Measurements from ENCODE around the gene CHCHD6. TPM values are rescaled to one million over a fixed set of nuclear protein-coding genes. Genes with fewer than 3 reads are reported as not detected.

The CHCHD6 gene
- total and polyA plus RNA-seq, 12 donors, result 10.6 to 22.5 (median 17.6) TPM

GRCh38 chr3:127001486-127002194 lies 297.6 kb downstream of the CHCHD6 start:
- intact Hi-C loops (cut with DNase I), result no loop called here
- Histone ChIP-seq H3K9me3 (replicated peaks in 1 of 3) (no peaks in the 10 kb centered on the region), H3K4me1 (replicated peaks in 1 of 2) (peaks cover 0 to 15% of the 10 kb centered on the region in 2 donors), H3K27me3 (no peaks in the 10 kb centered on the region), H3K4me3 (no peak overlapping the region), H3K27ac (peak overlapping the region in 3 of 5 donors; percentile 37 to 85 (median 67)), H3K36me3 (replicated peaks in 1 of 2) (no peaks in the 10 kb centered on the region)
- DNase-seq, result no peak
- WGBS, 4 donors, result 82 to 90% (median 84%) methylated on average over 11 to 23 of the region's 23 CpGs
- no peak for TF ChIP-seq POLR2A (IDR thresholded peaks at IDR 0.05)
- TF ChIP-seq, protein P1, sequence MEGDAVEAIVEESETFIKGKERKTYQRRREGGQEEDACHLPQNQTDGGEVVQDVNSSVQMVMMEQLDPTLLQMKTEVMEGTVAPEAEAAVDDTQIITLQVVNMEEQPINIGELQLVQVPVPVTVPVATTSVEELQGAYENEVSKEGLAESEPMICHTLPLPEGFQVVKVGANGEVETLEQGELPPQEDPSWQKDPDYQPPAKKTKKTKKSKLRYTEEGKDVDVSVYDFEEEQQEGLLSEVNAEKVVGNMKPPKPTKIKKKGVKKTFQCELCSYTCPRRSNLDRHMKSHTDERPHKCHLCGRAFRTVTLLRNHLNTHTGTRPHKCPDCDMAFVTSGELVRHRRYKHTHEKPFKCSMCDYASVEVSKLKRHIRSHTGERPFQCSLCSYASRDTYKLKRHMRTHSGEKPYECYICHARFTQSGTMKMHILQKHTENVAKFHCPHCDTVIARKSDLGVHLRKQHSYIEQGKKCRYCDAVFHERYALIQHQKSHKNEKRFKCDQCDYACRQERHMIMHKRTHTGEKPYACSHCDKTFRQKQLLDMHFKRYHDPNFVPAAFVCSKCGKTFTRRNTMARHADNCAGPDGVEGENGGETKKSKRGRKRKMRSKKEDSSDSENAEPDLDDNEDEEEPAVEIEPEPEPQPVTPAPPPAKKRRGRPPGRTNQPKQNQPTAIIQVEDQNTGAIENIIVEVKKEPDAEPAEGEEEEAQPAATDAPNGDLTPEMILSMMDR (IDR thresholded peaks at IDR 0.05), result no peak

GRCh38 chr3:127002195-127003174 lies 298.4 kb downstream of the CHCHD6 start:
- H3K27ac ChIP-seq, result peak overlapping the region in 2 of 5 donors; percentile 67 to 85
- intact Hi-C loops (cut with DNase I), result no loop called here
- no peak for TF ChIP-seq POLR2A (IDR thresholded peaks at IDR 0.05)
- TF ChIP-seq, protein P1 (IDR thresholded peaks at IDR 0.05), result peak in 3 of 6 experiments; percentile 21 to 44 (median 26)
- H3K27me3 ChIP-seq, result no peaks in the 10 kb centered on the region
- no peaks in the 10 kb centered on the region for H3K9me3 ChIP-seq (replicated peaks in 1 of 3)
- DNase-seq, result peak; percentile 51 to 83 (median 64)
- WGBS, 4 donors, result 65 to 72% (median 71%) methylated on average over 16 to 26 of the region's 26 CpGs
- peaks cover 0 to 15% of the 10 kb centered on the region in 2 donors for H3K4me1 ChIP-seq (replicated peaks in 1 of 2)
- no peaks in the 10 kb centered on the region for H3K36me3 ChIP-seq (replicated peaks in 1 of 2)
- H3K4me3 ChIP-seq, result no peak overlapping the region

DNA sequence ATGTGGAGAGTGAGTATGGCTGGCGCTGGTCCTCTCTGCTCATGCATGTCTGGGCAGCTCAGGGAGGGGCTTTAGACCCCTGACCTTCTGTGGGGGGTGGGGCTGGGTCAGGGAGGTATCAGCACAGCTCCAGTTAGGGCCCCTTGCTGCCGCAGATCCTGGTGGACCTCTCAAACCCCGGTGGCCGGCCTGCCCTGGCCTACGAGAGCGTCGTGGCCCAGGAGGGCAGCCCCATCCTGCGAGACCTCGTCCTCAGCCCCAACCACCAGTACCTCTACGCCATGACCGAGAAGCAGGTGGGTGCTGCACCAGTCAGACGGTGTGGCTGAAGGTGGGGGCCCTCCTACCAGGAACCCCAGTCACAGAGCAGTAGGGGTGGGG lies 299.1 kb downstream of the CHCHD6 start:
- Histone ChIP-seq H3K27me3 (no peaks in the 10 kb centered on the region), H3K27ac (peak overlapping the region in 1 of 5 donors; percentile 85), H3K4me3 (no peak overlapping the region), H3K4me1 (replicated peaks in 1 of 2) (peaks cover 0 to 15% of the 10 kb centered on the region in 2 donors), H3K36me3 (replicated peaks in 1 of 2) (no peaks in the 10 kb centered on the region), H3K9me3 (replicated peaks in 1 of 3) (no peaks in the 10 kb centered on the region)
- no peak for DNase-seq
- WGBS, 4 donors, result 96 to 100% (median 99%) methylated on average over 1 to 12 of the region's 12 CpGs
- intact Hi-C loops (cut with DNase I), result no loop called here
- no peak for TF ChIP-seq POLR2A (IDR thresholded peaks at IDR 0.05)

- H3K27me3 ChIP-seq, result no peaks in the 10 kb centered on the region
- no peaks in the 10 kb centered on the region for H3K36me3 ChIP-seq (replicated peaks in 1 of 2)
- no peaks in the 10 kb centered on the region for H3K9me3 ChIP-seq (replicated peaks in 1 of 3)
- peaks cover 0 to 15% of the 10 kb centered on the region in 2 donors for H3K4me1 ChIP-seq (replicated peaks in 1 of 2)
- WGBS, 4 donors, result 86 to 96% (median 92%) methylated on average over 2 to 7 of the region's 7 CpGs
- TF ChIP-seq, protein P1 (IDR thresholded peaks at IDR 0.05), result no peak
- no peak for TF ChIP-seq POLR2A (IDR thresholded peaks at IDR 0.05)
- no peak overlapping the region for H3K4me3 ChIP-seq
- no peak for DNase-seq
- peak overlapping the region in 1 of 5 donors; percentile 85 for H3K27ac ChIP-seq
- intact Hi-C loops (cut with DNase I), result no loop called here
Measured at GRCh38 chr3:127003601-127004280, 299.7 kb downstream of the CHCHD6 start.

Measured in adrenal gland (tissue), 12 donors.